K562 (cell line): ENCODE results near the gene PLAC8L1. TPM values are rescaled to one million over a fixed set of nuclear protein-coding genes. Genes with fewer than 3 reads are reported as not detected.
"Not testable (repeated sequence)": the region's sequence is repeated elsewhere in the genome, so short reads cannot be mapped to it uniquely, and the experiment has no call there.

Experiments
- ATAC-seq: fragments of 200-7000 bp; cut with Tn5 transposase; 3 replicates; pipeline ENCODE4 v1.9.1; 2020; ENCODE audit warnings: moderate library complexity
- BruUV-seq: library from RNA; stranded (reverse); fragments of 400-500 nt; replicated peaks from 2 replicates; lab custom pipeline; 2021; lab: Mats Ljungman, UMichigan
- CTCF ChIA-PET: fragments of 300-600 bp; formaldehyde crosslinking; extraction: SDS; loops from one replicate; lab custom pipeline; 2021; ENCODE audit warnings: low intra/inter-chr PET ratio; lab: Yijun Ruan, JAX
- POLR2A ChIA-PET: fragments of 300-600, 350-650 bp; sonication (Branson Sonifier 250); formaldehyde crosslinking; extraction: SDS; loops from one replicate; lab custom pipeline; 2021; ENCODE audit warnings: antibody characterized with exemption, inconsistent platforms; lab: Yijun Ruan, JAX
- DNase-seq, 4 experiments: peaks; one replicate each; pipeline versions ENCODE4 v3.0.0 to v3.0.0-alpha.2; 2011 to 2018; ENCODE audit warnings: low spot score in 3 of 4, mixed read lengths in 3 of 4; ENCODE audit errors: extremely low read depth in 1 of 4
- FAIRE-seq: peaks from 2 replicates; lab custom pipeline; 2011; peaks lifted over from hg19 to GRCh38; lab: Jason Lieb, UNC
- H2AFZ ChIP-seq: 2 replicates; pipeline ENCODE4 v1.6.0; 2011; ENCODE audit warnings: low read depth, low read length, control low read depth, inconsistent platforms
- H3K27ac ChIP-seq: fragments of 200-600 bp; 3 replicates; pipeline ENCODE4 v1.8.0; 2011; ENCODE audit warnings: low read depth, mild to moderate bottlenecking, control low read depth, inconsistent platforms, low read length, moderate library complexity, mixed read lengths; ENCODE audit errors: extremely low read depth
- H3K27me3 ChIP-seq, 2 experiments: fragments of 300-600 bp in 1 of 2; 2 replicates in 1 of 2; 3 replicates in 1 of 2; pipeline versions ENCODE4 v1.6.0 to v1.8.0; 2011; ENCODE audit warnings: inconsistent platforms in 2 of 2, low read length in 2 of 2, mild to moderate bottlenecking in 1 of 2, mixed read lengths in 1 of 2, moderate library complexity in 1 of 2; ENCODE audit not compliant: control insufficient read depth in 2 of 2, insufficient read depth in 2 of 2
- H3K36me3 ChIP-seq: fragments of 300-600 bp; 3 replicates; pipeline ENCODE4 v1.8.0; 2011; ENCODE audit warnings: mild to moderate bottlenecking, low read length, inconsistent platforms; ENCODE audit not compliant: control insufficient read depth, insufficient read depth
- H3K4me1 ChIP-seq, 2 experiments: fragments of 200-600 bp in 1 of 2; replicated peaks in 1 of 2; 2 replicates in 1 of 2; 3 replicates in 1 of 2; pipeline versions ENCODE4 v1.5.1 to v1.8.0; 2011; ENCODE audit warnings: inconsistent platforms in 2 of 2, low read length in 2 of 2, mild to moderate bottlenecking in 1 of 2, mixed read lengths in 1 of 2, moderate library complexity in 1 of 2; ENCODE audit not compliant: control insufficient read depth in 2 of 2, insufficient read depth in 2 of 2
- H3K4me2 ChIP-seq: 2 replicates; pipeline ENCODE4 v1.6.1; 2011; ENCODE audit warnings: low read length, control low read depth, inconsistent platforms, mixed read lengths; ENCODE audit not compliant: insufficient read depth
- H3K4me3 ChIP-seq: fragments of 200-600 bp; sonication (generic), shearing (Covaris generic); 2 replicates; pipeline ENCODE4 v1.5.1; 2016; ENCODE audit warnings: control low read depth, inconsistent platforms
- H3K79me2 ChIP-seq: fragments of 200-600 bp; 3 replicates; pipeline ENCODE4 v1.8.0; 2011; ENCODE audit warnings: low read length, inconsistent platforms; ENCODE audit not compliant: control insufficient read depth, insufficient read depth
- H3K9ac ChIP-seq, 2 experiments: 2 replicates each; pipeline versions ENCODE4 v1.6.0 to v1.6.1; 2011; ENCODE audit warnings: low read depth in 2 of 2, low read length in 2 of 2, control low read depth in 1 of 2, inconsistent platforms in 1 of 2, mild to moderate bottlenecking in 1 of 2, mixed read lengths in 1 of 2; ENCODE audit not compliant: insufficient read depth in 1 of 2
- H3K9me1 ChIP-seq: one replicate; pipeline ENCODE4 v1.6.0; 2011; ENCODE audit warnings: inconsistent platforms, mild to moderate bottlenecking, low read length, moderate library complexity; ENCODE audit not compliant: control insufficient read depth, insufficient read depth
- H3K9me3 ChIP-seq: replicated peaks from 2 replicates; pipeline ENCODE4 v1.5.1; 2011; ENCODE audit warnings: low read depth, low read length, inconsistent platforms; ENCODE audit not compliant: control insufficient read depth, insufficient read depth
- H4K20me1 ChIP-seq: replicated peaks from 2 replicates; pipeline ENCODE4 v1.6.1; 2011; ENCODE audit warnings: low read length, inconsistent platforms, mixed read lengths; ENCODE audit not compliant: control insufficient read depth, insufficient read depth
- U2AF2 ChIP-seq: fragments of 200-400 bp; formaldehyde crosslinking; optimal IDR thresholded peaks from 2 replicates; pipeline ENCODE3; 2017; ENCODE audit warnings: low read depth, mild to moderate bottlenecking, low read length
- ZNF121 ChIP-seq: sonication (generic); formaldehyde crosslinking; conservative IDR thresholded peaks from 2 replicates; pipeline ENCODE4 v1.8.0; 2022; ENCODE audit warnings: missing genetic modification reagents
- ZNF316 ChIP-seq: fragments of 450-650 bp; IDR thresholded peaks from 2 replicates; pipeline ENCODE4 v1.6.1; 2016
- WGBS: fragments of 100-300 bp; shearing (Covaris generic); methylation state at CpG from one replicate; pipeline ENCODE4 v1.1.6; 2016; ENCODE audit warnings: low coverage, mixed read lengths; ENCODE audit not compliant: insufficient coverage; ENCODE audit errors: missing lambda C conversion rate; 5-methylcytosine and 5-hydroxymethylcytosine counted together
- in situ Hi-C: fragments of 300-500 bp; cut with MboI; formaldehyde crosslinking; loops from 4 replicates; pipeline ENCODE4 v1.15.0; 2018; ENCODE audit warnings: inconsistent platforms, mixed read lengths
- intact Hi-C: fragments of 100-400 bp; cut with micrococcal nuclease; formaldehyde crosslinking; loops from 2 replicates; pipeline ENCODE4 v1.14.2; 2022
- polyA plus RNA-seq, 8 experiments: library from polyadenylated mRNA; depleted of rRNA in 4 of 8; stranded (reverse) in 5 of 8; unstranded in 3 of 8; fragments of >200 nt; fragmentation: Nextera tagmentation in 2 of 8; fragmentation: Illumina TruSeq in 1 of 8; extraction: Ambion mirVana in 2 of 8; extraction: Trizol in 1 of 8; gene quantifications; 2 replicates each; pipeline versions ENCODE4 v1.2.1 to v1.2.3, GENCODE V29; 2011 to 2014; ENCODE audit warnings: inconsistent platforms in 1 of 8, missing spikeins in 1 of 8
- total RNA-seq, 7 experiments: library from RNA; depleted of rRNA in 6 of 7; stranded (reverse); fragments of >200 nt in 6 of 7; fragmentation: Illumina TruSeq in 2 of 7; extraction: Trizol in 2 of 7; gene quantifications; 2 replicates each; pipeline versions ENCODE4 v1.2.1 to v1.2.3, GENCODE V29; 2011 to 2021; ENCODE audit warnings: low replicate concordance in 1 of 7
- TF ChIP-seq, protein P1 (sequence below), 2 experiments: fragments of 450-650 bp in 1 of 2; sonication (generic) in 1 of 2; formaldehyde crosslinking in 1 of 2; IDR thresholded peaks in 1 of 2; conservative IDR thresholded peaks in 1 of 2; 2 replicates each; pipeline versions ENCODE4 v1.6.1 to v1.8.1; 2016 to 2023; ENCODE audit warnings: mild to moderate bottlenecking in 2 of 2, moderate library complexity in 2 of 2, inconsistent platforms in 1 of 2, missing genetic modification reagents in 1 of 2

The PLAC8L1 gene
- total and polyA plus RNA-seq, 9 of the 15 experiments (the other 6 are each of a cell fraction or from before 2014, with no cell fraction given): 0.10 to 0.43 (median 0.26) TPM; not detected in 3

DNA sequence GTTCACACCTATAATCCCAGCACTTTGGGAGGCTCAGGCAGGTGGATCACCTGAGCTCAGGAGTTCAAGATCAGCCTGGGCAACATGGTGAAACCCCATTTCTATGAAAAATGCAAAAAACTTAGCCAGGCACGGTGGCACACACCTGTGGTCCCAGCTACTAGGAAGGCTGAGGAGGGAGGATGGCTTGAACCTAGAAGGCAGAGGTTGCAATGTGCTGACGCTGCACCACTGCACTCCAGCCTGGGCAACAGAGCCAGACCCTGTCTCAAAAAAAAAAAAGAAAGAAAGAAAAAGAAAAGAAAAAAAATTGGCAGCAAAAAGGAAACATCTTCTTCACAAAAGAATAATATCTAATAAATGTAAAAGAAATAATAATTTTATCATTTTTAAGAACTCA lies 3.5 kb upstream of the PLAC8L1 start:
- POLR2A ChIA-PET: interaction anchor here (0.6 to 1.4 kb wide), 4 partner anchors 8 to 328 kb away, joined by 3 to 6 read pairs (median 4); no protein-coding TSS in a partner anchor
- CTCF ChIA-PET, BruUV-seq: not testable (repeated sequence)

DNA sequence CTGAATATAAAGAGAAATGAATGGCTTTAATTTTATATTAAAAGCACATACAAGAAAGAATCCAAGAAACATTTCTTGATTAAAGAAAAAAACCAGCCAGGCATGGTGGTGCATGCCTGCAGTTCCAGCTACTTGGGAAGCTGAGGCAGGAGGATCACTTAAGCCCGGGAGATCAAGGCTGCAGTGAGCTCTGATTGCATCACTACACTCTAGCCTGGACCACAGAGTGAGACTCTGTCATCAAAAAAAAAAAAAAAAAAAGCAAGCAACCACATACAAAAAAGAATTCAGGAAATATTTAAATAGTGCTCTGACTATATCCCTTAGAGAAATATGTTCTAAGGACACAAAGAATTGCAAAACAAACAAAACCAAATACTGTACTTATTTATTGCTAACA lies 2.5 kb upstream of the PLAC8L1 start:
- BruUV-seq: no TSS peak
- FAIRE-seq: no peak
- DNase-seq: no peak
- no peak for TF ChIP-seq U2AF2
- TF ChIP-seq, protein P1, sequence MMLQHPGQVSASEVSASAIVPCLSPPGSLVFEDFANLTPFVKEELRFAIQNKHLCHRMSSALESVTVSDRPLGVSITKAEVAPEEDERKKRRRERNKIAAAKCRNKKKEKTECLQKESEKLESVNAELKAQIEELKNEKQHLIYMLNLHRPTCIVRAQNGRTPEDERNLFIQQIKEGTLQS (IDR thresholded peaks at IDR 0.05): peak; percentile 43; the same call in 1 of the 2 replicates
- TF ChIP-seq, protein P1 (CRISPR knock-in tag; conservative IDR thresholded peaks at IDR 0.05): no peak
- 17% methylated on average over 1 of the region's 1 CpG for WGBS
- Histone ChIP-seq H3K4me1 (peaks cover 4 to 12% of the 10 kb centered on the region in 2 experiments; a peak in 3 of 5 replicates), H3K27ac (no peak overlapping the region), H3K4me2 (no peak overlapping the region), H4K20me1 (no peaks in the 10 kb centered on the region), H2AFZ (no peak overlapping the region), H3K9me1 (no peaks in the 10 kb centered on the region), H3K4me3 (no peak overlapping the region), H3K27me3 (no peaks in the 10 kb centered on the region), H3K9me3 (no peaks in the 10 kb centered on the region), H3K79me2 (no peaks in the 10 kb centered on the region), H3K9ac (no peak overlapping the region), H3K36me3 (peaks cover 7% of the 10 kb centered on the region; the same call in 1 of the 3 replicates)
- in situ Hi-C loops: no loop called here
- no peak for ATAC-seq
- CTCF ChIA-PET: no interaction called here
- POLR2A ChIA-PET: interaction anchor here (1.4 kb wide), 1 partner anchor 9 kb away, joined by 6 read pairs; no protein-coding TSS in a partner anchor
- intact Hi-C loops: no loop called here

More for the DNA sequence above, 3.5 kb upstream of the PLAC8L1 start:
- intact Hi-C loops, H3K27me3 ChIP-seq, H3K9me1 ChIP-seq, H3K9me3 ChIP-seq, FAIRE-seq: not testable (repeated sequence)
- H3K36me3 ChIP-seq: peaks cover 16% of the 10 kb centered on the region; the same call in 2 of the 3 replicates
- TF ChIP-seq ZNF121 (CRISPR knock-in tag) (peak; percentile 52; the same call in 1 of the 2 replicates), ZNF316 (peak; percentile 29; the same call in 1 of the 2 replicates)
- TF ChIP-seq, all 486 proteins: peak for 2; not testable (repeated sequence) for 484
- 61% methylated on average over 2 of the region's 2 CpGs for WGBS
- H3K79me2 ChIP-seq, in situ Hi-C loops, H3K9ac ChIP-seq, DNase-seq, H3K4me3 ChIP-seq, H2AFZ ChIP-seq, H4K20me1 ChIP-seq, H3K4me2 ChIP-seq, ATAC-seq, H3K27ac ChIP-seq: not testable (repeated sequence)
- peaks cover 7 to 12% of the 10 kb centered on the region in 2 experiments; a peak in 3 of 5 replicates for H3K4me1 ChIP-seq
